Measurements from ENCODE around the gene ARHGEF7. TPM values are rescaled to one million over a fixed set of nuclear protein-coding genes. Genes with fewer than 3 reads are reported as not detected.
A peak's percentile ranks its signal among the peaks of the same experiment; 100 is the strongest.

ARHGEF7 gene
- polyA plus RNA-seq, 1 donor, result 75.2 TPM

DNA sequence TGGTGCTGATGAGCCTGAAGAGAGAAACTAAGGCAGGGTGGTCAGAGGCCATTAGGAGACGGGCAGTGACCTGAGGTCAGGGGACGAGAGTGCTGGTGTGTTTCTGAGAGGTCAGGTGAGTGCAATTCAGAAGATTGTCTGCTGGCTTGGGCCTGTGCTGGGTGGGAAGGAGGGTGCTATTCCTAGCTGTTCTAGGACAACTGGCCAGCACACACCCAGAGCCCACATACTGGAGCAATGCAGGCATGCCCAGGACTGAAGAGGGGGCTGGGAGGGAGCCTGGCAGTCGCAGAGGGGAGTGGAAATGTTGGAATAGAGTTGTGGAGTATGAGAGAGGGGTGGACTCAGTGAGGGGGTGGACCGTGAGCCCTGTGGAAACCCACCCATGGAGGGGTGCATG is 16.5 kb downstream of the ARHGEF7 start:
- Histone ChIP-seq H3K9me3 (ENCODE audit: control insufficient read depth, low read depth, low read length) (no peaks in the 10 kb centered on the region), H3K36me3 (ENCODE audit: control insufficient read depth, insufficient read depth, low read length) (no peaks in the 10 kb centered on the region), H3K4me1 (ENCODE audit: control insufficient read depth, insufficient read depth, low read length) (no peaks in the 10 kb centered on the region), H3K4me3 (ENCODE audit: low read length) (no peak overlapping the region), H3K27ac (ENCODE audit: low read length) (no peak overlapping the region), H3K27me3 (ENCODE audit: control insufficient read depth, insufficient read depth, low read length) (peaks cover 3% of the 10 kb centered on the region)
- no CpG with 5 or more reads among the region's 4 CpGs for WGBS (ENCODE audit: insufficient coverage, low lambda C conversion rate)
- no peak for DNase-seq

DNA sequence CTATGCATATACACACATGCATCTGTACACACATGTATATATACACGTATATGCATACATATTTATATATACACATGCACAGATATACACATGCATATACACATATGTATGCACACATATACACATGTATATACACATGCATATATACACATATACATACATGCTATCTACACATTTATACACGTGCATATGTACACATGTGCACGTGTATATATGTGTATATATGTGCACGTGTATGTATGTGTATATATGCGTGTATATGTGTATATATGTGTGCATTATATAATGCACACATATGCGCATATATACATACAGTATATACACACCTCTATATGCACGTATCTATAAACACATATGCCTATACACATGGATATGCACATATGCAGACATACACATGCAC is 17.8 kb downstream of the ARHGEF7 start:
- DNase-seq, result no peak
- Histone ChIP-seq H3K4me3 (ENCODE audit: low read length) (no peak overlapping the region), H3K36me3 (ENCODE audit: control insufficient read depth, insufficient read depth, low read length) (no peaks in the 10 kb centered on the region), H3K27ac (ENCODE audit: low read length) (no peak overlapping the region), H3K9me3 (ENCODE audit: control insufficient read depth, low read depth, low read length) (no peaks in the 10 kb centered on the region), H3K4me1 (ENCODE audit: control insufficient read depth, insufficient read depth, low read length) (no peaks in the 10 kb centered on the region), H3K27me3 (ENCODE audit: control insufficient read depth, insufficient read depth, low read length) (peaks cover 4% of the 10 kb centered on the region)
- no CpG with 5 or more reads among the region's 7 CpGs for whole genome bisulfite sequencing (ENCODE audit: insufficient coverage, low lambda C conversion rate)

DNA sequence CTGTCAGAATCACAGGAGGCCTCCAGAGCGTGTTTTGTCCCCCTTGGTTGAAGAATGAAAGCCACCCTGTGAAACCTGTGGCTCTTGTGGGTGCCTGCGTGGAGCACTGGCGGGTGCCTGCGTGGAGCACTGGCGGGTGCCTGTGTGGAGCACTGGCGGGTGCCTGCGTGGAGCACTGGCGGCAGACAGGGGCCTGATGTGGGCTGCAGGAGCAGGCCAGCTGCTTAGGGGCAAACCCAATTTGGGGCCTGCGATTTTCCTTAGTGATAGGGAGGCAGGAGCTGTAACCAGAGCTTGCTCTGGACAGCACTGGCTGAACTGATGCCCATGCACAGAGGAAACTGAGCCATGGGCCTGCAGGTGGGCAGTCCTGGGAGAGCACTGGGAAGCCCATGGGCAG is 24.3 kb downstream of the ARHGEF7 start:
- no peaks in the 10 kb centered on the region for H3K36me3 ChIP-seq (ENCODE audit: control insufficient read depth, insufficient read depth, low read length)
- no CpG with 5 or more reads among the region's 9 CpGs for WGBS (ENCODE audit: insufficient coverage, low lambda C conversion rate)
- no peak overlapping the region for H3K27ac ChIP-seq (ENCODE audit: low read length)
- H3K27me3 ChIP-seq (ENCODE audit: control insufficient read depth, insufficient read depth, low read length), result peaks cover 38% of the 10 kb centered on the region
- no peak for DNase-seq
- H3K4me3 ChIP-seq (ENCODE audit: low read length), result no peak overlapping the region
- no peaks in the 10 kb centered on the region for H3K9me3 ChIP-seq (ENCODE audit: control insufficient read depth, low read depth, low read length)
- H3K4me1 ChIP-seq (ENCODE audit: control insufficient read depth, insufficient read depth, low read length), result no peaks in the 10 kb centered on the region

DNA sequence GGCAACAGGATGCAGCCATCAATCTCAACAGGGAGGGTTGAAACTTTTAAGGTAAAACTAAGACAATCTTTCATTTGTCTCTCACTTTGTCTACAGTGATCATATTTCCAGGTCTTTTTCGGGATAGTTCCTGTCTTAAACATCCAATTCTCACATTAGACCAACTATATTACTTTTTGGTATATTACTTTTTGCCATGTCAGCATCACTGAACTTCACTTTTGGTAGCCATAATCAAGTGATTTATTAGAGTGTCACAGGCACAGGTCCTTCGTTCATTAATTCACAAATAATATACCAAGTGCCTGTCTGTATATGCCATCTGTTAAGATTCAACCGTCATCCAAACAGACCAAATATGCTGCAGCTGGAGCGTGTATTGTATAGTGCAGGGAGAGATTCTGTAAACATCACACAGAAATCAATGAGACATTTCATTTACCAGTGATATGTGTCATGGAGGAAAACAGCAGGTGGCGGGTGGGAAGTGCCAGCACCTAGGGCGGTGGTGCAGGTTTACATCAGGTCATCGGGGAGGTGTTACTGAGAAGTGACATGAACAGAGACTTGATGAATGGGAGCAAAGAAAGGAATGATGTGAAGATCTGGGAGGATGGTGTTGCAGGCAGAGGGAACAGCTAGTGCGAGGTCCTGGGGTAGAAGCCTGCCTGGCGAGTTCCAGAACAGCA is 24.9 kb downstream of the ARHGEF7 start:
- Histone ChIP-seq H3K9me3 (ENCODE audit: control insufficient read depth, low read depth, low read length) (no peaks in the 10 kb centered on the region), H3K4me1 (ENCODE audit: control insufficient read depth, insufficient read depth, low read length) (no peaks in the 10 kb centered on the region), H3K36me3 (ENCODE audit: control insufficient read depth, insufficient read depth, low read length) (no peaks in the 10 kb centered on the region), H3K27ac (ENCODE audit: low read length) (no peak overlapping the region), H3K27me3 (ENCODE audit: control insufficient read depth, insufficient read depth, low read length) (peaks cover 40% of the 10 kb centered on the region), H3K4me3 (ENCODE audit: low read length) (no peak overlapping the region)
- peak in 1 of 2 donors; percentile 6 for DNase-seq
- 90% methylated on average over 1 of the region's 9 CpGs for WGBS (ENCODE audit: insufficient coverage, low lambda C conversion rate)

DNA sequence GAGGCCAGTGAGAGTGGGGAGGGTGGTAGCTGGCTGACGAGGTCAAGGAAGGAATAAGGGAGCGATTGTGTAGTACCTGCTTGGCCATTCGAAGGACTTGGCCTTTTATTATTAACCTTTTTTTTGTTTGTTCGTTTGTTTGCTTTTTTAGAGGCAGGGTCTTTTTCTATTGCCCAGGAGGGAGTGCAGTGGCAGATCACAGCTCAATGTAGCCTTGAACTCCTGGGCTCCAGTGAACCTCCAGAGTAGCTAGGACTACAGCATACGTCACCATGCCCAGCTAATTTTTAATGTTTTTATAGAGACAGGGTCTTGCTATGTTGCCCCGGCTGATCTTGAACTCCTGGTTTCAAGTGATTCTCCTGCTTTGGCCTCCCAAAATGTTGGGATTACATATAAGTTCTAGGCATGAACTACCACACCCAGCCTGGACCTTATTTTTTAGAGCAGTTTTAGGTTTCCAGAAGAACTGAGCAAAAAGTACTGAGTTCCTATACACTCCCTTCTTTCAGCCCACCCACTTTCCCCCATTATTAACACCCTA is 25.5 kb downstream of the ARHGEF7 start:
- WGBS (ENCODE audit: insufficient coverage, low lambda C conversion rate), result no CpG with 5 or more reads among the region's 6 CpGs
- H3K27me3 ChIP-seq (ENCODE audit: control insufficient read depth, insufficient read depth, low read length), result peaks cover 45% of the 10 kb centered on the region
- no peak overlapping the region for H3K4me3 ChIP-seq (ENCODE audit: low read length)
- no peaks in the 10 kb centered on the region for H3K36me3 ChIP-seq (ENCODE audit: control insufficient read depth, insufficient read depth, low read length)
- no peaks in the 10 kb centered on the region for H3K4me1 ChIP-seq (ENCODE audit: control insufficient read depth, insufficient read depth, low read length)
- no peak for DNase-seq
- no peak overlapping the region for H3K27ac ChIP-seq (ENCODE audit: low read length)
- no peaks in the 10 kb centered on the region for H3K9me3 ChIP-seq (ENCODE audit: control insufficient read depth, low read depth, low read length)

DNA sequence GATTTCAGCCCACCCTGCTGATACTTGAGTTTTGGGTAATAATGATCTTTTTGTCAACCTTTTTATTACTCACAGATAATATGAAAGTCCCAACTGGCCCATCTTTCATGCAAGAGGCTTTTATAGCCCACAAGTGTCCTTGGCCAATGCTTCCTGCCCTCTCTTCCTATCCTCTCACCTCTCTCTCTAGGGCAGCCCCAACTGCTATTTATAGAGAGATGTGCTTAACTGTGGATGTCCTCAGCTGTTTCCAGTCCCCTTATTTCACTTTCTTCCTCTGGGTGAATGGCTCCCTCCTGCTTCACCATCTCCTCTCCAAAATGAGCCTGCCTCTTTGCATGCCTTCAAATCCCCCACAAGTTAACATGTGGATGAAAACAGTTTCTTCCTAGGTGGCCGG is 27.4 kb downstream of the ARHGEF7 start:
- Histone ChIP-seq H3K9me3 (ENCODE audit: control insufficient read depth, low read depth, low read length) (no peaks in the 10 kb centered on the region), H3K4me1 (ENCODE audit: control insufficient read depth, insufficient read depth, low read length) (no peaks in the 10 kb centered on the region), H3K27ac (ENCODE audit: low read length) (no peak overlapping the region), H3K36me3 (ENCODE audit: control insufficient read depth, insufficient read depth, low read length) (no peaks in the 10 kb centered on the region), H3K27me3 (ENCODE audit: control insufficient read depth, insufficient read depth, low read length) (peaks cover 49% of the 10 kb centered on the region), H3K4me3 (ENCODE audit: low read length) (no peak overlapping the region)
- no peak for DNase-seq
- WGBS (ENCODE audit: insufficient coverage, low lambda C conversion rate), result no CpG with 5 or more reads among the region's 1 CpG

DNA sequence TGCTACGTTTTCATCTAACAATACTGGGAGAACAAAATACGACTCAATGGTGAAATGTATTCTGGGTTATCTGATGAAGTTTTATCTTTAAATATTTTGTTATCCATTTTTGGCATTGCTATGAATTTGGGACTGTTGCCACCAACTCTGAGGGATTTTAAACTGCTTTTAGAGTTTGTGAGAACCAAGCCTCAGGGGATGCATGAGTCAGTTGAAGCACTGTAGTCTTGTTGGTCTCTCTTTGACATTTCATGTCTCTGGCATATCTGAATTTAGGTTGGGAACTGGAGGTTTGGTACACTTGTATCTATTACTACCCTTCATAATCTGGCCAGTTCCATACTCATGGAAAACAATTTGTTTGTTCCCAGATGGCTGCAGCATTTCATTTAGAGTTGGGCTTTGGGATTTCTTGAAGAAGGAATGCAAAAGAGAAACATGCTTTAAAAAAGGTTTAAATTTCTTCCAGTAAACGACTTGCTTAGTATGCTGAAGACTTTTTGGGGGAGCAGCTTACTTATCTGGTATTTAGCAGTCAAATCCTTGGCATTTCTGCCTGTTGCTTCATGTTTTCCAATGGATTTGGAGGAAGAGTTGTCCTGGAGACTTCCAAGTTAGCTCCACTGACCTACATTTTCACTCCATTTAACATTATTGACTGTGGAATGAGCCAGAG is 28.9 kb downstream of the ARHGEF7 start:
- no peak for DNase-seq
- H3K27ac ChIP-seq (ENCODE audit: low read length), result no peak overlapping the region
- peaks cover 49% of the 10 kb centered on the region for H3K27me3 ChIP-seq (ENCODE audit: control insufficient read depth, insufficient read depth, low read length)
- no peaks in the 10 kb centered on the region for H3K4me1 ChIP-seq (ENCODE audit: control insufficient read depth, insufficient read depth, low read length)
- H3K36me3 ChIP-seq (ENCODE audit: control insufficient read depth, insufficient read depth, low read length), result no peaks in the 10 kb centered on the region
- H3K4me3 ChIP-seq (ENCODE audit: low read length), result no peak overlapping the region
- no peaks in the 10 kb centered on the region for H3K9me3 ChIP-seq (ENCODE audit: control insufficient read depth, low read depth, low read length)
- 67% methylated on average over 1 of the region's 3 CpGs for WGBS (ENCODE audit: insufficient coverage, low lambda C conversion rate)

DNA sequence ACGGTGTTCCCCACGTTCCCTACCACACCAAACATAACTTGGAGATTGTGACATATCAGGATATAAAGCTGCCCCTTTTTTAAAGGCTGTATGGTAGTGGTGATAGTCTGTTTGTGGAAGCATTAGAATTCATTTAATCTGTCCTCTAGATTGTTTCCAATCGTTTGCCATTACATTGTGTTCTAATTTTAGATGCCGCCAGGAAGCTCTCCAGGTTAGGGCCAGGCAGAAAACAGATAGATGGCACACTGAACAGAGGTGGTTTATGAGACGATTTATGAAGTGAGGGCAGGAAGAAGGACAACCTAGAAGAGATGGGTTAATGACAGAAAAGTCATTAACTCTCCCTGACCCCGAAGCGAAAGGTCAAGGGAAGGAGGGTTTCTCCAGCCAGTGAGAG is 30.0 kb downstream of the ARHGEF7 start:
- H3K4me1 ChIP-seq (ENCODE audit: control insufficient read depth, insufficient read depth, low read length), result no peaks in the 10 kb centered on the region
- H3K27ac ChIP-seq (ENCODE audit: low read length), result no peak overlapping the region
- no CpG with 5 or more reads among the region's 7 CpGs for WGBS (ENCODE audit: insufficient coverage, low lambda C conversion rate)
- H3K9me3 ChIP-seq (ENCODE audit: control insufficient read depth, low read depth, low read length), result no peaks in the 10 kb centered on the region
- H3K36me3 ChIP-seq (ENCODE audit: control insufficient read depth, insufficient read depth, low read length), result no peaks in the 10 kb centered on the region
- H3K27me3 ChIP-seq (ENCODE audit: control insufficient read depth, insufficient read depth, low read length), result peaks cover 41% of the 10 kb centered on the region
- no peak overlapping the region for H3K4me3 ChIP-seq (ENCODE audit: low read length)
- DNase-seq, result no peak

DNA sequence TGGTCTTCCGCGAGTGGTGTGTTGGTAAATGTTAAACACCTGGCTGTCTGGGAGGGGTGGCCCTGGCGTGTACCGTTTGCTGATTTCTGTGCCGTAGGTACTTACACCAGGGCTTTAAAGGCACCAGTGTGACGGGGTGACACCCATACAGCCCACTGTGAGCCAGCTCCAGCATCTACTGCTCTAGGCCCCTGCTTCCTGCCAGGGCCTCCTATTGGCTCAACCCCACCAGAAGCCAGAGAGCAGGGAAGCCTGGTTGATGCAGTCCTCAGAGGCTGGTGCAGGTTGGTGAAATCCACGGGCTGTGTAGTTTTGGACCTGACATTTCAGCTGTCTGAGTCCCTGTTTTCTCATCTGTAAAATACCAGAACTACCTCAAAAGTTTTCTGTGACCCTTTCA is 30.4 kb downstream of the ARHGEF7 start:
- WGBS (ENCODE audit: insufficient coverage, low lambda C conversion rate), result no CpG with 5 or more reads among the region's 7 CpGs
- no peaks in the 10 kb centered on the region for H3K9me3 ChIP-seq (ENCODE audit: control insufficient read depth, low read depth, low read length)
- no peaks in the 10 kb centered on the region for H3K36me3 ChIP-seq (ENCODE audit: control insufficient read depth, insufficient read depth, low read length)

DNA sequence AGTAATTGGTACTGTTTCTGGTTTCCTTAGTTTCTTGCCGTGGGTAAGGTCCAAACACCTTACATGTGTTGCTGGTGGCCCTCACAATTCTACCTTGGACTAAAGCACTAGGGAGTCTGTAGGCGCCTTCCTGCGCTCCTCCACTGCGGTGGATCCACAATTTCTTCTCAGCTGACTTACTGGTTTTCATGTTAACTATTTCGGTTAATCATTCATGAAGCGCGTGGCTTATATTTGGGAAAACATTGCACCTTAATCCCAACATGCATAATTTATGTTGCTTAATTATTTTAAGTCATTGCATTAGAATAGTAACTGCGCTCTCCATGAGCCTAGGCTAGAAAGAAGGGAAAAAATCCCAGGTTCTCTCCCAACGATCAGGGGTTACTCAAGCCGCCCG is 37.7 kb downstream of the ARHGEF7 start:
- no CpG with 5 or more reads among the region's 11 CpGs for WGBS (ENCODE audit: insufficient coverage, low lambda C conversion rate)
- peaks cover 2% of the 10 kb centered on the region for H3K36me3 ChIP-seq (ENCODE audit: control insufficient read depth, insufficient read depth, low read length)
- peak overlapping the region; percentile 78 for H3K4me3 ChIP-seq (ENCODE audit: low read length)
- H3K27me3 ChIP-seq (ENCODE audit: control insufficient read depth, insufficient read depth, low read length), result peaks cover 4% of the 10 kb centered on the region
- no peaks in the 10 kb centered on the region for H3K9me3 ChIP-seq (ENCODE audit: control insufficient read depth, low read depth, low read length)
- H3K27ac ChIP-seq (ENCODE audit: low read length), result peak overlapping the region; percentile 98
- DNase-seq, result peak; percentile 68 to 85
- peaks cover 2% of the 10 kb centered on the region for H3K4me1 ChIP-seq (ENCODE audit: control insufficient read depth, insufficient read depth, low read length)

More for the DNA sequence above, 30.4 kb downstream of the ARHGEF7 start:
- no peak for DNase-seq
- Histone ChIP-seq H3K4me3 (ENCODE audit: low read length) (no peak overlapping the region), H3K27me3 (ENCODE audit: control insufficient read depth, insufficient read depth, low read length) (peaks cover 39% of the 10 kb centered on the region), H3K4me1 (ENCODE audit: control insufficient read depth, insufficient read depth, low read length) (no peaks in the 10 kb centered on the region), H3K27ac (ENCODE audit: low read length) (no peak overlapping the region)

Measured in large intestine (tissue), 3 donors.